Thyroid gland (tissue), 4 donors: ENCODE measurements around the gene IFNAR2.

ENCODE experiments used
- POLR2A ChIP-seq, 2 donors: fragments of 450-650 bp; IDR thresholded peaks; one replicate each; pipeline ENCODE4 v1.6.1; 2017; ENCODE audit warnings: antibody characterized with exemption in 2 of 2, mild to moderate bottlenecking in 2 of 2, moderate library complexity in 1 of 2
- TF ChIP-seq, protein P1 (sequence below), 6 experiments: fragments of 200-600 bp in 3 of 6; fragments of 450-650 bp in 3 of 6; sonication (generic) in 3 of 6; IDR thresholded peaks; one replicate each; pipeline ENCODE4 v1.5.1; 2016 to 2019; ENCODE audit warnings: antibody characterized with exemption in 6 of 6, mild to moderate bottlenecking in 2 of 6, inconsistent platforms in 1 of 6, moderate library complexity in 1 of 6

DNA sequence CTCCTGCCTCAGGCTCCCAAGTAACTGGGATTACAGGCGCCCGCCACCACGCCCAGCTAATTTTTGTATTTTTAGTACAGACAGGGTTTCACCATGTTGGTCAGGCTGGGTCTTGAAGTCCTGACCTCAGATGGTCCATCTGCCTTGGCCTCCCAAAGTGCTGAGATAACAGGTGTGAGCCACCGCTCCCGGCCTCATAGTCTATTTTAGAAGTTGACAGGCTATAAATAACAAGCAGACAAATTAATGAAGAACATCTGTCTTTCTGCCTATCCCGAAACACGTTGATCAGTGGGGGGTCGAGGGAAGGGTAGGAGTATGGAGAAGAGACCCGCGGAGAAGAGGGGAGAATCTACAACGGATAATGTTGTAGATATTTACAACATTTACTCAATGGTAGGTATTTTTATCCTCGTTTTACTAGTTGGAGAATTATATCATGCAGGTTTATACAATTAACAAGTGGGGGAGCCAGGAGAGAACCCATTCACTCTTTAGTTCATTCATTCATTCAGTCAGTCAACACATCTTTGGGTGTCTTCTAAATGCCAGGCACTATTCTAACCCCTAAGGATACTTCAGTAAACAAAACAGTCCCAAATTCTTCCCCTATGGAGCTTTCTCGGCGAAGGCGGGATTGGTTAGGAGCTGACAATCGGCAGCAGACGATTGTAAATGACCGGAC lies 497 bp upstream of the IFNAR2 start:
- TF ChIP-seq, protein P1, sequence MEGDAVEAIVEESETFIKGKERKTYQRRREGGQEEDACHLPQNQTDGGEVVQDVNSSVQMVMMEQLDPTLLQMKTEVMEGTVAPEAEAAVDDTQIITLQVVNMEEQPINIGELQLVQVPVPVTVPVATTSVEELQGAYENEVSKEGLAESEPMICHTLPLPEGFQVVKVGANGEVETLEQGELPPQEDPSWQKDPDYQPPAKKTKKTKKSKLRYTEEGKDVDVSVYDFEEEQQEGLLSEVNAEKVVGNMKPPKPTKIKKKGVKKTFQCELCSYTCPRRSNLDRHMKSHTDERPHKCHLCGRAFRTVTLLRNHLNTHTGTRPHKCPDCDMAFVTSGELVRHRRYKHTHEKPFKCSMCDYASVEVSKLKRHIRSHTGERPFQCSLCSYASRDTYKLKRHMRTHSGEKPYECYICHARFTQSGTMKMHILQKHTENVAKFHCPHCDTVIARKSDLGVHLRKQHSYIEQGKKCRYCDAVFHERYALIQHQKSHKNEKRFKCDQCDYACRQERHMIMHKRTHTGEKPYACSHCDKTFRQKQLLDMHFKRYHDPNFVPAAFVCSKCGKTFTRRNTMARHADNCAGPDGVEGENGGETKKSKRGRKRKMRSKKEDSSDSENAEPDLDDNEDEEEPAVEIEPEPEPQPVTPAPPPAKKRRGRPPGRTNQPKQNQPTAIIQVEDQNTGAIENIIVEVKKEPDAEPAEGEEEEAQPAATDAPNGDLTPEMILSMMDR (IDR thresholded peaks at IDR 0.05), result no peak
- TF ChIP-seq POLR2A (IDR thresholded peaks at IDR 0.05), result no peak
